T-helper 17 cell (primary cell): Measurements from ENCODE around the gene COL9A2. TPM values are rescaled to one million over a fixed set of nuclear protein-coding genes. Genes with fewer than 3 reads are reported as not detected.

Source experiments
- ATAC-seq: fragments of 150-1000 bp; cut with Tn5 transposase; 2 replicates; pipeline ENCODE4 v1.10.0; 2021; ENCODE audit warnings: mild to moderate bottlenecking, moderate library complexity
- DNase-seq, 3 donors: peaks; one replicate each; pipeline versions ENCODE4 v3.0.0 to v3.0.0-alpha.2; 2020 to 2021
- H3K9me3 ChIP-seq: one replicate; pipeline ENCODE4 v1.7.0; 2013; ENCODE audit warnings: low read length, mild to moderate bottlenecking; ENCODE audit not compliant: control insufficient read depth, poor library complexity, severe bottlenecking
- H3K27ac Mint-ChIP-seq: one replicate; pipeline ENCODE4 v1.8.0; 2022; ENCODE audit warnings: mild to moderate bottlenecking, moderate library complexity, mixed read lengths
- H3K27me3 Mint-ChIP-seq: one replicate; pipeline ENCODE4 v1.8.0; 2022; ENCODE audit warnings: mixed read lengths
- H3K36me3 Mint-ChIP-seq: one replicate; pipeline ENCODE4 v1.8.0; 2022; ENCODE audit warnings: low read depth, mixed read lengths
- H3K4me1 Mint-ChIP-seq: one replicate; pipeline ENCODE4 v1.8.0; 2022; ENCODE audit warnings: mild to moderate bottlenecking, mixed read lengths
- H3K4me3 Mint-ChIP-seq: one replicate; pipeline ENCODE4 v1.8.0; 2022; ENCODE audit warnings: mild to moderate bottlenecking, moderate library complexity, mixed read lengths
- total RNA-seq, 4 donors: library from RNA in 2 of 4; stranded (reverse) in 2 of 4; gene quantifications; one replicate each; pipeline ENCODE4 v1.2.3 and lab custom pipeline; 2022 to 2026

Gene COL9A2
- total RNA-seq, 2 donors from 2014 or later = 2.6 to 4.3 TPM

- no peaks in the 10 kb centered on the region for H3K9me3 ChIP-seq
- DNase-seq = no peak
- Mint-ChIP-seq H3K36me3 (no peaks in the 10 kb centered on the region), H3K27me3 (no peaks in the 10 kb centered on the region), H3K27ac (no peak overlapping the region), H3K4me1 (peaks cover 2% of the 10 kb centered on the region), H3K4me3 (no peak overlapping the region)
- ATAC-seq = no peak
Measured at GRCh38 chr1:40305451-40305850, 11.6 kb downstream of the COL9A2 start.

GRCh38 chr1:40303790-40304189 is 13.3 kb downstream of the COL9A2 start:
- peaks cover 4% of the 10 kb centered on the region for H3K27me3 Mint-ChIP-seq
- no peaks in the 10 kb centered on the region for H3K36me3 Mint-ChIP-seq
- peaks cover 2% of the 10 kb centered on the region for H3K4me1 Mint-ChIP-seq
- no peak overlapping the region for H3K4me3 Mint-ChIP-seq
- H3K9me3 ChIP-seq = no peaks in the 10 kb centered on the region
- no peak for ATAC-seq
- no peak overlapping the region for H3K27ac Mint-ChIP-seq
- DNase-seq = no peak

DNA sequence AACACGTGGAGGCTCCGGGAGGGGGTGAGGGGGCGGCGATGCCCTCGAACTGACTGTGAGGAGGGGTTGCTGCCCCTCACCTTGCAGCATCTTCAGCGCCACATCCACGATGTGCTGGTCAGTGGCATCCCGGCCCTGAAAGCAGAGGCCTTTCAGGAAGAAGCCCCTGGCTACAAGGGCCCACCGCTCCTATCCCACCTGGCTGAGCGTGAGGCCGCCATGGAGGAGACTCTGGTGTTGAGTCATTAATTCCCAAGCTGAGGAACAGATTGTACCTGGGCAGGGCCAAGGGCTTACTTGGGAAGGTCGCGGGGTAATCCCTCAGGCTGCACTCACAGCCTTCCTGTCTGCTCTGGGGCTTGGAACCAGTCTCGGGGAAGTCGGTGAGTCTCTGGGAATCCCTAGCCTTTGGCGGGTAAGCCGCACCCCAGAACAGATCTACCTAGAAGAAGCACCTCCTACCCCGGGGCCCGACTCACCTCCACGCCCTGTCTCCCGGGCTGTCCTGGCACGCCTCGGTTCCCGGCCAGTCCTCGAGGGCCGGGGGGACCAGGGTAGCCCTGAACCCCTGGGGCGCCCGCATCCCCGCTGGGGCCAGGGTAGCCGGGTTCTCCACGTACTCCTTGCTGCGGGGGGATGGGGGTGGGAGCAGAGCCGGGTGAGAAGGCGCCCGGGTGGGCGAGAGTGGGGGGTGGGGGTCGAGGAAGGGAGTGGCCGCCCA is 13.9 kb downstream of the COL9A2 start:
- H3K36me3 Mint-ChIP-seq = no peaks in the 10 kb centered on the region
- H3K4me1 Mint-ChIP-seq = peaks cover 2% of the 10 kb centered on the region
- H3K9me3 ChIP-seq = no peaks in the 10 kb centered on the region
- H3K27me3 Mint-ChIP-seq = peaks cover 4% of the 10 kb centered on the region
- ATAC-seq = no peak
- DNase-seq = no peak
- H3K27ac Mint-ChIP-seq = no peak overlapping the region
- no peak overlapping the region for H3K4me3 Mint-ChIP-seq

DNA sequence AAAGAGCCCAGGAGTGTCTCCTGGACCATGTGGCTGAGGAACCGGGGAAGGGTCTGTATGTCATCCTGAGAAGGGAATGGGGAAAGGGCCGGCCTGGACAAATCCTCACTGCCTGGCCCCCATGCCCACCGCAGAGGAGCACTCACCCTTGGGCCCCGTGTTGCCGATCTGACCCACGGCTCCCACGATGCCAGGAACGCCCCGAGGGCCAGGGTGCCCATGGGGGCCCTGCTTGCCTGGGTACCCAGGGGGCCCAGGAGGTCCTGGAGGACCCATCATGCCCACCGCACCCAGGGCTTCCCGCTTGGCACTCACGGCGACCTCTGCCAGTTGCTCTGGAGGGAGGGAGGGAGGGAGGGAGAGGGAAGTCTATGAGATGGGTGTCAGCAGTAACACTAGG is 14.6 kb downstream of the COL9A2 start:
- Mint-ChIP-seq H3K4me1 (peaks cover 3% of the 10 kb centered on the region), H3K36me3 (no peaks in the 10 kb centered on the region), H3K27me3 (peaks cover 4% of the 10 kb centered on the region), H3K27ac (no peak overlapping the region), H3K4me3 (no peak overlapping the region)
- no peaks in the 10 kb centered on the region for H3K9me3 ChIP-seq
- ATAC-seq = no peak
- DNase-seq = no peak

DNA sequence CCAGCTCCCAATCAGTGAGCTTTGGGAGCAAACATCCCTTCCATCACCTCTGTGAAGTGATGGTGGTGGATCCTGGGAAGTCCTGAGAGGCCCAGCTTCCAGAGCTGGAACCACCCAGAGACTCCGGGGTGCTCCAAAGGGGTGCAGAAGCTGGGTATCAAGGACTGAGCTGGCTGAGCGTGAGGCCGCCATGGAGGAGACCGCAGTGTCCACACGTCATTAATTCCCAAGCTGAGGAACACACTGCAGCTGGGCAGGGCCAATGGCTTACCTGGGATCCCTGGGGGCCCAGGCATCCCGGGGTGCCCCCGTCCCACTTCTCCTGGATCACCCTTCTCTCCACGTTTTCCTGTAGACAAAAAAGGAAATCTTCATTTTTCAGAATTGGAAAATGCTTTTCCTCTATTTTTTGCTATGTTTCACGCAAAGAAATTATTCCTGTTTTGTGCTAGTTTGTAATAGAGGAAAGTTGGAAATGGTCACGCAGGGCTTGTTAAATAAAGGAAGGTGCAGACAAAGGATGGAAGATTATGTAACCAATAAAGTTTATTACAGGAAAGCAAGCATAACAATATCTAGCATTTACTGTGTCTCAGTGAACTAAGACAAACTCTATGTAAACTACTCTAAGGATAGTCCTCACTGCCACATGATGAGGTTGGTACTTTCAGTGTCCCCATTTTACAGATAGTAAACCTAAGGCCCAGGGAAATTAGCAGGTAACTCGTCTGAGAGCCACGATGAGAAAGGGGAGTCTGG is 15.4 kb downstream of the COL9A2 start:
- no peak for DNase-seq
- ATAC-seq = no peak
- Mint-ChIP-seq H3K4me3 (no peak overlapping the region), H3K27me3 (peaks cover 4% of the 10 kb centered on the region), H3K36me3 (no peaks in the 10 kb centered on the region), H3K27ac (no peak overlapping the region), H3K4me1 (peaks cover 10% of the 10 kb centered on the region)
- H3K9me3 ChIP-seq = no peaks in the 10 kb centered on the region

DNA sequence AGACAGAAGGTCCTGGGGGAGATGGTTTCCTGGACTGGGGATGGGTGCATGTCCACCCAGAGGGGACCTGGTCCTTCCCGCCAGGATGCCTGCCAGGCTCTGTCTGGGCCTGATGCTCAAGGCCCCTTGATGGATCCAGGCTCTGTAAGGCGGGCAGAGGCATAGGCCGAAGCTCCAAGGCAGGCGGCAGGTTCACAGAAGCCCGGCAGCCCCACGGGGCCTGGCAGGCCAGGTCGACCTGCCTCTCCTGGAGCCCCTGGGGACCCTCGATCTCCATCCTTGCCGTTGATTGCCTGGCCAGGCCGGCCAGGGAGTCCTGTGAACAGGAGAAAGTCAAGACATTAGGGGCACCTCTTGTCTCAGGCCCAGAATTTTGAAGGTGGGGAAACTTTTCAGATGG is 16.0 kb downstream of the COL9A2 start:
- Mint-ChIP-seq H3K36me3 (no peaks in the 10 kb centered on the region), H3K4me3 (no peak overlapping the region), H3K4me1 (peaks cover 10% of the 10 kb centered on the region), H3K27me3 (peaks cover 4% of the 10 kb centered on the region), H3K27ac (no peak overlapping the region)
- no peak for DNase-seq
- ATAC-seq = no peak
- no peaks in the 10 kb centered on the region for H3K9me3 ChIP-seq

GRCh38 chr1:40300651-40301050 is 16.4 kb downstream of the COL9A2 start:
- H3K4me1 Mint-ChIP-seq = peaks cover 10% of the 10 kb centered on the region
- H3K27me3 Mint-ChIP-seq = peaks cover 4% of the 10 kb centered on the region
- H3K27ac Mint-ChIP-seq = peak overlapping the region; percentile 60
- DNase-seq (no peak), ATAC-seq (no peak)
- H3K36me3 Mint-ChIP-seq = no peaks in the 10 kb centered on the region
- no peak overlapping the region for H3K4me3 Mint-ChIP-seq
- no peaks in the 10 kb centered on the region for H3K9me3 ChIP-seq

DNA sequence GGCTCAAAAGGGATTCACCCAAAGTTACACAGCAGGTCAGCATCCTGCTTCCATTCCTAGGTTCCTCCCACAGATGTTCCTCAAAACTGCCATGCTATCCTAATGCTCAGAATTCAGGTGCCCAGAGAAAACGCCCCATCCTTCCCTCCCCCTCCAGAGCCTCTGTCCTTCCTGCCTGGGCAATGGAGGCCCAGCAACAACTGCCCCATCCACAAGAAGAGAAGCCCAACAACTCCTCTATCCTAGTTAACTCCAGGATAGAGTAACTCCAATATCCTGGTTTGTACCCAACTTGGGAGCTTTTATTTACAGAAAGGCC is 16.9 kb downstream of the COL9A2 start:
- Mint-ChIP-seq H3K36me3 (no peaks in the 10 kb centered on the region), H3K27me3 (peaks cover 4% of the 10 kb centered on the region), H3K4me1 (peaks cover 10% of the 10 kb centered on the region), H3K27ac (peak overlapping the region; percentile 60), H3K4me3 (no peak overlapping the region)
- no peak for DNase-seq
- ATAC-seq = no peak
- H3K9me3 ChIP-seq = no peaks in the 10 kb centered on the region

GRCh38 chr1:40299366-40300248 is 17.5 kb downstream of the COL9A2 start:
- H3K4me1 Mint-ChIP-seq = peaks cover 10% of the 10 kb centered on the region
- H3K9me3 ChIP-seq = no peaks in the 10 kb centered on the region
- H3K27me3 Mint-ChIP-seq = peaks cover 4% of the 10 kb centered on the region
- peak overlapping the region; percentile 60 for H3K27ac Mint-ChIP-seq
- ATAC-seq = no peak
- no peak for DNase-seq
- no peak overlapping the region for H3K4me3 Mint-ChIP-seq
- H3K36me3 Mint-ChIP-seq = no peaks in the 10 kb centered on the region

DNA sequence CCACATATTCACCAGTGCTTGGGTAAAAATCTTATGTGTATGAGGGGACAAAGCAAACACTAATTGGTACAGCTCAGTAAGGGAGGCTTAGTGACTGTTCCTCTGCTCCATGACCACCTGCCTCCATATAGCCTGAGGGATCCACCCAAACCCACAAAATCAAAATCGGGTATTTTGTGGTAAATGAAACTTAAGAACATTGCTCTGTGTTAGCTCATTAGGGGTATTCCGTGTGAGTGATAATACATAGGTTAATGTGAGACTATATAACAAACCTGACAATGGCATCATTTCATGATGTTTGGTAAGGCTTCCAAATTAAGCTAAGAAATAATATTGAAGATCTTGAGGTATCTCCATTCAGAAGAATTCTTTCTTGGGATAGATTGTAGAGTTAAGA is 25.8 kb downstream of the COL9A2 start:
- H3K4me1 Mint-ChIP-seq = peaks cover 8% of the 10 kb centered on the region
- no peaks in the 10 kb centered on the region for H3K9me3 ChIP-seq
- no peak overlapping the region for H3K4me3 Mint-ChIP-seq
- DNase-seq = no peak
- ATAC-seq = no peak
- no peak overlapping the region for H3K27ac Mint-ChIP-seq
- H3K36me3 Mint-ChIP-seq = peaks cover 2% of the 10 kb centered on the region
- no peaks in the 10 kb centered on the region for H3K27me3 Mint-ChIP-seq

- Mint-ChIP-seq H3K27me3 (no peaks in the 10 kb centered on the region), H3K27ac (no peak overlapping the region), H3K4me3 (no peak overlapping the region), H3K36me3 (peaks cover 3% of the 10 kb centered on the region), H3K4me1 (peaks cover 8% of the 10 kb centered on the region)
- no peaks in the 10 kb centered on the region for H3K9me3 ChIP-seq
- ATAC-seq (no peak), DNase-seq (no peak)
Measured at GRCh38 chr1:40281853-40282252, 35.2 kb downstream of the COL9A2 start.

DNA sequence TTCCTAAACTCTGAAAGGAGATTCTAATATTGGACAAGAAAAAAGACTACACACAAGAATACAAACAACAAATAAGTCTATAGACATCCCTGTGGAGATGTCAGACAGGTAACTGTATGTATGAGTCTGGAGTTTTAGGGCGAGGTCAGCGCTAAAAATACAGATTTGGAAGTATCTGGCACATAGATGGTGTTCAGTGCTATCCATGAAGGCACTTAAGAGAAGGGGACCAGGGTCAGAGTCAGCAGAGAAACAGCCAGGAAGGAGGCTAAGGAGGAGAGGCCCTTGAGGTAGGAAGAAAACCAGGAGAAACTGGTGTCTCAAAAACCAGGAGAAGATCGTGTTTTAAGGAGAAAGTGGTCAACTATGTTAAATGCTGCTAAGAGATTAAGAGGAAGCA is 41.0 kb downstream of the COL9A2 start:
- H3K9me3 ChIP-seq = no peaks in the 10 kb centered on the region
- Mint-ChIP-seq H3K27me3 (no peaks in the 10 kb centered on the region), H3K4me1 (peaks cover 13% of the 10 kb centered on the region), H3K36me3 (peaks cover 14% of the 10 kb centered on the region), H3K27ac (no peak overlapping the region), H3K4me3 (no peak overlapping the region)
- no peak for ATAC-seq
- DNase-seq = no peak

GRCh38 chr1:40274331-40274730 is 42.8 kb downstream of the COL9A2 start:
- peak overlapping the region; percentile 72 for H3K27ac Mint-ChIP-seq
- H3K4me1 Mint-ChIP-seq = peaks cover 19% of the 10 kb centered on the region
- no peak overlapping the region for H3K4me3 Mint-ChIP-seq
- DNase-seq = no peak
- no peaks in the 10 kb centered on the region for H3K27me3 Mint-ChIP-seq
- H3K36me3 Mint-ChIP-seq = peaks cover 17% of the 10 kb centered on the region
- ATAC-seq = no peak
- no peaks in the 10 kb centered on the region for H3K9me3 ChIP-seq
